ENCODE results near the gene PRF1. TPM values are rescaled to one million over a fixed set of nuclear protein-coding genes. Genes with fewer than 3 reads are reported as not detected.

PRF1 gene
- total and polyA plus RNA-seq, 2 experiments from 2014 or later: 0.13 TPM; not detected in 1

DNA sequence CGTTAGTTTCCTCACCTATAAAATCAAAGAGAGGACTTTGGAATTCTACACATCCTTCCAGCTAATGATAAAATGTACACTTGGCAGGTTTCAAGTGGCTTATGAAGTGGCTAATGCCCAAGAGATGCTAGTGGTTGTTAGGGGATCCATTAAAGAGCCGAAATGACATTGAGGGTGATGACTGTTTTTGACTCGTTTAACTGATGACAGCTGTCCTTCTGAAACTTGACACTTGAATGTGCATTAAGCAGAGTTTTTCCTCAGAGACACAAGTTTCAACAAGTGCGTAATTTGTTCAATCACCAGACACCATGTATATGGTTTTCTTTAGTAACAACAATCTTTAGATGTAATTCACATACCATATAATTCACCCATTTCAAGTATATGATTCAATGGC lies 1.6 kb upstream of the PRF1 start:
- no peaks in the 10 kb centered on the region for H3K36me3 Mint-ChIP-seq (ENCODE audit: low read depth)
- H3K4me3 Mint-ChIP-seq: no peak overlapping the region
- TF ChIP-seq STAT1 (IDR thresholded peaks at IDR 0.05; ENCODE audit: unreplicated experiment) (no peak), ETS1 (IDR thresholded peaks at IDR 0.05) (no peak), EZH2phosphoT487 (IDR thresholded peaks at IDR 0.05; ENCODE audit: unreplicated experiment) (no peak), NANOG (IDR thresholded peaks at IDR 0.05; ENCODE audit: borderline replicate concordance) (no peak), ZNF114 (CRISPR knock-in tag; IDR thresholded peaks at IDR 0.05) (no peak), POLR2AphosphoS5 (IDR thresholded peaks at IDR 0.05; ENCODE audit: low read depth) (no peak), JUNB (IDR thresholded peaks at IDR 0.05; ENCODE audit: unreplicated experiment) (no peak), CREB1 (CRISPR knock-in tag; IDR thresholded peaks at IDR 0.05; ENCODE audit: low read depth) (no peak), REST (IDR thresholded peaks at IDR 0.05; ENCODE audit: unreplicated experiment) (no peak)
- Histone ChIP-seq H3K36me3 (ENCODE audit: insufficient read depth) (no peaks in the 10 kb centered on the region), H2AFZ (no peak overlapping the region), H3K9me2 (ENCODE audit: insufficient read depth) (no peaks in the 10 kb centered on the region), H3K27ac (ENCODE audit: low read depth) (no peak overlapping the region), H3K4me3 (no peak overlapping the region), H3K4me1 (ENCODE audit: insufficient read depth) (no peaks in the 10 kb centered on the region), H4K20me1 (replicated peaks; ENCODE audit: insufficient read depth) (no peaks in the 10 kb centered on the region), H3F3A (replicated peaks; ENCODE audit: low read depth) (no peaks in the 10 kb centered on the region), H3K27me3 (ENCODE audit: insufficient read depth) (no peaks in the 10 kb centered on the region), H3K79me2 (replicated peaks; ENCODE audit: insufficient read depth) (no peaks in the 10 kb centered on the region), H3K4me2 (no peak overlapping the region)
- no peaks in the 10 kb centered on the region; the same call in 2 of the 3 replicates for H3K9me3 Mint-ChIP-seq
- ATAC-seq (no peak), DNase-seq (ENCODE audit: low spot score) (no peak)
- no peak overlapping the region for H3K27ac Mint-ChIP-seq
- peaks cover 3% of the 10 kb centered on the region for H3K27me3 Mint-ChIP-seq (ENCODE audit: insufficient read depth, low read depth, poor library complexity)
- H3K4me1 Mint-ChIP-seq: no peaks in the 10 kb centered on the region

GRCh38 chr10:70603449-70603801 lies 884 bp upstream of the PRF1 start:
- H3K36me3 ChIP-seq (ENCODE audit: insufficient read depth): no peaks in the 10 kb centered on the region
- no peaks in the 10 kb centered on the region for H3K4me1 ChIP-seq (ENCODE audit: insufficient read depth)
- H3K79me2 ChIP-seq (replicated peaks; ENCODE audit: insufficient read depth): no peaks in the 10 kb centered on the region
- H2AFZ ChIP-seq: no peak overlapping the region
- H3K4me3 Mint-ChIP-seq: no peak overlapping the region
- no peaks in the 10 kb centered on the region for H3K36me3 Mint-ChIP-seq (ENCODE audit: low read depth)
- H4K20me1 ChIP-seq (replicated peaks; ENCODE audit: insufficient read depth): no peaks in the 10 kb centered on the region
- ATAC-seq (no peak), DNase-seq (ENCODE audit: low spot score) (no peak)
- no peaks in the 10 kb centered on the region for H3K9me2 ChIP-seq (ENCODE audit: insufficient read depth)
- no peak overlapping the region for H3K27ac Mint-ChIP-seq
- H3K27ac ChIP-seq (ENCODE audit: low read depth): no peak overlapping the region
- no peaks in the 10 kb centered on the region; the same call in 2 of the 3 replicates for H3K9me3 Mint-ChIP-seq
- H3F3A ChIP-seq (replicated peaks; ENCODE audit: low read depth): no peaks in the 10 kb centered on the region
- no peaks in the 10 kb centered on the region for H3K4me1 Mint-ChIP-seq
- H3K4me2 ChIP-seq: no peak overlapping the region
- H3K27me3 Mint-ChIP-seq (ENCODE audit: insufficient read depth, low read depth, poor library complexity): peaks cover 3% of the 10 kb centered on the region
- H3K4me3 ChIP-seq: no peak overlapping the region
- H3K27me3 ChIP-seq (ENCODE audit: insufficient read depth): no peaks in the 10 kb centered on the region
- TF ChIP-seq EZH2phosphoT487 (IDR thresholded peaks at IDR 0.05; ENCODE audit: unreplicated experiment) (no peak), REST (IDR thresholded peaks at IDR 0.05; ENCODE audit: unreplicated experiment) (no peak), ETS1 (IDR thresholded peaks at IDR 0.05) (no peak), ZNF331 (CRISPR knock-in tag; IDR thresholded peaks at IDR 0.05; ENCODE audit: low read depth) (no peak), JUNB (IDR thresholded peaks at IDR 0.05; ENCODE audit: unreplicated experiment) (no peak), CREB1 (CRISPR knock-in tag; IDR thresholded peaks at IDR 0.05; ENCODE audit: low read depth) (no peak)
